Measurements from ENCODE around the gene MMS19. TPM values are rescaled to one million over a fixed set of nuclear protein-coding genes. Genes with fewer than 3 reads are reported as not detected.

MMS19 gene
- total and polyA plus RNA-seq, 12 donors, result 34.7 to 64.9 (median 43.9) TPM

DNA sequence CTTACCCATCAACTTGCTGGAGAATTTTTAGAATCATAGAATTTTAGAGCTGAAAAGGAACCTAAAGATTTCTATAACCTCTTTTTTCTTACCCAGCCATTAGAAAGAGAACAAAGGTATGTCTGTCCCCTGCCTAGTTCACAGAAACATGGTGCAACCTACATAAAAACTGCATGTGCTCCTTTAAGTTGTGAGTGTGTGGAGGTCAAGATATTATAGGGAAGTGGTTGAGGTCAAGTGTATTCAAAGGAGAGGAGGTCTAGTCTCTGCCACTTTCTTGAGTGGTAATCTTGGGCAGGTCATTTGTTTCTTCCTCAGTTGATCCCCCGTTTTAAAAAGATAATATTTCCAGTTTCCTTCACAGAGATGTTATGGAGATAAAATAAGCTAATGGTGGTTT lies 6.9 kb upstream of the MMS19 start:
- H3K27me3 ChIP-seq, result no peaks in the 10 kb centered on the region
- 82 to 90% methylated on average over 1 of the region's 1 CpG for WGBS, 2 donors
- H3K27ac ChIP-seq, result no peak overlapping the region
- DNase-seq, result no peak
- no peaks in the 10 kb centered on the region for H3K36me3 ChIP-seq
- ATAC-seq, result no peak
- TF ChIP-seq, protein P1, sequence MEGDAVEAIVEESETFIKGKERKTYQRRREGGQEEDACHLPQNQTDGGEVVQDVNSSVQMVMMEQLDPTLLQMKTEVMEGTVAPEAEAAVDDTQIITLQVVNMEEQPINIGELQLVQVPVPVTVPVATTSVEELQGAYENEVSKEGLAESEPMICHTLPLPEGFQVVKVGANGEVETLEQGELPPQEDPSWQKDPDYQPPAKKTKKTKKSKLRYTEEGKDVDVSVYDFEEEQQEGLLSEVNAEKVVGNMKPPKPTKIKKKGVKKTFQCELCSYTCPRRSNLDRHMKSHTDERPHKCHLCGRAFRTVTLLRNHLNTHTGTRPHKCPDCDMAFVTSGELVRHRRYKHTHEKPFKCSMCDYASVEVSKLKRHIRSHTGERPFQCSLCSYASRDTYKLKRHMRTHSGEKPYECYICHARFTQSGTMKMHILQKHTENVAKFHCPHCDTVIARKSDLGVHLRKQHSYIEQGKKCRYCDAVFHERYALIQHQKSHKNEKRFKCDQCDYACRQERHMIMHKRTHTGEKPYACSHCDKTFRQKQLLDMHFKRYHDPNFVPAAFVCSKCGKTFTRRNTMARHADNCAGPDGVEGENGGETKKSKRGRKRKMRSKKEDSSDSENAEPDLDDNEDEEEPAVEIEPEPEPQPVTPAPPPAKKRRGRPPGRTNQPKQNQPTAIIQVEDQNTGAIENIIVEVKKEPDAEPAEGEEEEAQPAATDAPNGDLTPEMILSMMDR (IDR thresholded peaks at IDR 0.05), result no peak
- no peaks in the 10 kb centered on the region for H3K9me3 ChIP-seq
- intact Hi-C loops (cut with DNase I), result no loop called here
- peaks cover 3 to 53% (median 34%) of the 10 kb centered on the region in 9 donors for H3K4me1 ChIP-seq
- no peak overlapping the region for H3K4me3 ChIP-seq

GRCh38 chr10:97503406-97503805 lies 5.2 kb upstream of the MMS19 start:
- Histone ChIP-seq H3K4me3 (no peak overlapping the region), H3K27ac (peak overlapping the region in 7 of 10 donors; percentile 26 to 69 (median 52)), H3K4me1 (peaks cover 3 to 58% (median 36%) of the 10 kb centered on the region in 9 donors), H3K9me3 (no peaks in the 10 kb centered on the region), H3K27me3 (no peaks in the 10 kb centered on the region), H3K36me3 (no peaks in the 10 kb centered on the region)
- TF ChIP-seq, protein P1 (IDR thresholded peaks at IDR 0.05), result no peak
- intact Hi-C loops (cut with DNase I), result loop anchor here in 3 of 10 donors (5.0 kb wide), 2 partner anchors 39 to 49 kb away; no protein-coding TSS in a partner anchor
- ATAC-seq (peak in 5 of 8 donors; percentile 7 to 47 (median 7)), DNase-seq (peak; percentile 49 to 59)
- WGBS, 2 donors, result 54 to 56% methylated on average over 3 of the region's 3 CpGs

DNA sequence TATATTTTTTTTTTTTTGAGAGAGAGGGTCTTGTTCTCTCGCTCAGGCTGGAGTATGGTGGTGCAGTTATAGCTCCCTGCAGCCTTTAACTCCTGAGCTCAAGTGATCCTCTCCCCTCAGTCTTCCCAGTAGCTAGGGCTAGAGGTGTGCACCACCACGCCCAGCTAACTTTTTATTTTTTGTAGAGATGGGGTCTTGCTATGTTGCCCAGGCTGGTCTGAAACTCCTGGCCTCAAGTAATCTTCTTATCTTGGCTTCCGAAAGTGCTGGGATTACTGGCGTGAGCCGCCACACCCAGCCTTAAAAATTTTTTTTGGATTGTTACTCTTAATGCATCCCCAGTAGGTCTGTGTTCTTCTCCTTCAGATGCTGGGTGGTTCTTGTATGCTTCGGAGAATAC lies 4.7 kb upstream of the MMS19 start:
- no peak overlapping the region for H3K4me3 ChIP-seq
- no peaks in the 10 kb centered on the region for H3K27me3 ChIP-seq
- ATAC-seq (no peak), DNase-seq (no peak)
- H3K27ac ChIP-seq, result peak overlapping the region in 6 of 10 donors; percentile 26 to 69 (median 46)
- WGBS, 2 donors, result 88 to 89% methylated on average over 6 of the region's 6 CpGs
- H3K4me1 ChIP-seq, result peaks cover 3 to 58% (median 36%) of the 10 kb centered on the region in 9 donors
- H3K36me3 ChIP-seq, result no peaks in the 10 kb centered on the region
- no peaks in the 10 kb centered on the region for H3K9me3 ChIP-seq
- TF ChIP-seq, protein P1 (IDR thresholded peaks at IDR 0.05), result no peak
- intact Hi-C loops (cut with DNase I), result loop anchor here in 3 of 10 donors (5.0 kb wide), 2 partner anchors 39 to 49 kb away; no protein-coding TSS in a partner anchor

GRCh38 chr10:97500297-97500575 lies 2.0 kb upstream of the MMS19 start:
- WGBS, 2 donors, result 63 to 70% methylated on average over 2 of the region's 2 CpGs
- H3K4me3 ChIP-seq, result peak overlapping the region in 8 of 10 donors; percentile 77 to 100 (median 92)
- H3K4me1 ChIP-seq, result peaks cover 8 to 79% (median 52%) of the 10 kb centered on the region in 9 donors
- H3K27ac ChIP-seq, result peak overlapping the region in 8 of 10 donors; percentile 91 to 97 (median 94)
- no peaks in the 10 kb centered on the region for H3K27me3 ChIP-seq
- peaks cover 0 to 8% (median 0%) of the 10 kb centered on the region in 9 donors for H3K36me3 ChIP-seq
- no peaks in the 10 kb centered on the region for H3K9me3 ChIP-seq
- intact Hi-C loops (cut with DNase I), result loop anchor here in 3 of 10 donors (5.0 kb wide), 2 partner anchors 42 to 52 kb away; no protein-coding TSS in a partner anchor
- DNase-seq, result no peak
- TF ChIP-seq, protein P1 (IDR thresholded peaks at IDR 0.05), result no peak
- no peak for ATAC-seq

Measured in heart right ventricle (tissue), 16 donors.